Osteoblast (primary cell): ENCODE data around the gene DNAJB13. TPM values are rescaled to one million over a fixed set of nuclear protein-coding genes. Genes with fewer than 3 reads are reported as not detected.

Experiments
- DNase-seq: peaks from one replicate; pipeline ENCODE4 v3.0.0; 2011; ENCODE audit warnings: low spot score, mixed read lengths; ENCODE audit not compliant: insufficient read length; ENCODE audit errors: missing footprints
- H2AFZ ChIP-seq: 2 replicates; pipeline ENCODE4 v1.6.0; 2011; ENCODE audit warnings: mild to moderate bottlenecking, low read length
- H3K27ac ChIP-seq: 2 replicates; pipeline ENCODE4 v1.5.1; 2011; ENCODE audit warnings: mild to moderate bottlenecking, low read depth, low read length, moderate library complexity
- H3K27me3 ChIP-seq: 2 replicates; pipeline ENCODE4 v1.6.0; 2012; ENCODE audit warnings: mild to moderate bottlenecking, control low read depth, inconsistent platforms, low read length, moderate library complexity; ENCODE audit not compliant: insufficient read depth
- H3K36me3 ChIP-seq: 2 replicates; pipeline ENCODE4 v1.5.1; 2011; ENCODE audit warnings: mild to moderate bottlenecking, low read length, control low read depth, moderate library complexity; ENCODE audit not compliant: insufficient read depth
- H3K4me1 ChIP-seq: 2 replicates; pipeline ENCODE4 v1.5.1; 2011; ENCODE audit warnings: mild to moderate bottlenecking, low read length, control low read depth, moderate library complexity; ENCODE audit not compliant: insufficient read depth
- H3K4me2 ChIP-seq: 2 replicates; pipeline ENCODE4 v1.6.0; 2011; ENCODE audit warnings: mild to moderate bottlenecking, low read length; ENCODE audit not compliant: insufficient read depth
- H3K4me3 ChIP-seq: fragments of 200-600 bp; sonication (generic); 3 replicates; pipeline ENCODE4 v1.5.1; 2012; ENCODE audit warnings: mild to moderate bottlenecking, low read length, inconsistent platforms; ENCODE audit not compliant: insufficient read depth
- H3K79me2 ChIP-seq: 2 replicates; pipeline ENCODE4 v1.6.0; 2012; ENCODE audit warnings: mild to moderate bottlenecking, low read length, control low read depth, inconsistent platforms; ENCODE audit not compliant: insufficient read depth
- H3K9me3 ChIP-seq: 2 replicates; pipeline ENCODE4 v1.5.1; 2011; ENCODE audit warnings: low read depth, low read length, control low read depth
- H4K20me1 ChIP-seq: 2 replicates; pipeline ENCODE4 v1.6.0; 2012; ENCODE audit warnings: mild to moderate bottlenecking, low read length, control low read depth; ENCODE audit not compliant: insufficient read depth
- total RNA-seq: library from RNA; depleted of rRNA; stranded (reverse); fragments of >200 nt; gene quantifications from 2 replicates; pipeline ENCODE4 v1.2.3, GENCODE V29; 2012
- TF ChIP-seq, protein P1 (sequence below): IDR thresholded peaks from 2 replicates; pipeline ENCODE4 v1.5.1; 2011; ENCODE audit warnings: mild to moderate bottlenecking, low read depth, low read length, moderate library complexity; ENCODE audit errors: extremely low read depth

Gene DNAJB13
- total RNA-seq, 1 donor, result not detected

DNA sequence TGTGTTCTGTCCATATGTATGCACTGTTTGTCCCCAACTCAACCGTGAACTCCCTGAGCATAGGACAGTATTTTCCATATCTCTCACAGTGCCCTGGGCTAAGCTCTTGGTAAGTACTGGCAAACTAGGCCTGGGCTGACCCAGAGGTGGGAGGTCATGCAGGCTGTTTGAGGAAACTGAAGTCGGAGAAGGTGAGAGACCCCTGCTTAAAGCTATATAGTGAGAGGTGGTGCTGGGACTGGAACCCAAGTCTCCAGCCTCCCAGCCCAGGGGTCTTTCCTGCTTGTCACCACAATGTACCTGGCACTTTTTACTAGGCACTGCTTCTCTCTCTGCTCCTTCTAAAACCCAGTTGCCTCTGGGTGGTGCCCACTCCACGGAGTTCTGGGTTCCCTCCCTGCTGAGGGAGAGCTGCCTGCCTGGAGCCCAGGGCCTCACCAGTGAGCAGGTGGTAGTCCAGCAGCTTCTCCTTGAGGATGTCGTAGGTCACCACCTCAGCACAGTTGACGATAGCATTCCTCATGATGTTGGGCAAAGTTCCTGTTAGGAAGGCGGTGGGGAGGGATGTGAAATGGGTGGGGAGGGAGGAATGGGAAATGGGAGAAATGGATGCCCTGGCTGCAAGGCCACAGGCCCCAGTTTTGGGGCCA lies 53.3 kb downstream of the DNAJB13 start:
- Histone ChIP-seq H3K36me3 (no peaks in the 10 kb centered on the region), H3K27ac (no peak overlapping the region), H4K20me1 (no peaks in the 10 kb centered on the region), H3K27me3 (no peaks in the 10 kb centered on the region), H2AFZ (no peak overlapping the region), H3K4me1 (no peaks in the 10 kb centered on the region), H3K79me2 (no peaks in the 10 kb centered on the region), H3K4me3 (no peak overlapping the region), H3K9me3 (no peaks in the 10 kb centered on the region), H3K4me2 (no peak overlapping the region)
- TF ChIP-seq, protein P1, sequence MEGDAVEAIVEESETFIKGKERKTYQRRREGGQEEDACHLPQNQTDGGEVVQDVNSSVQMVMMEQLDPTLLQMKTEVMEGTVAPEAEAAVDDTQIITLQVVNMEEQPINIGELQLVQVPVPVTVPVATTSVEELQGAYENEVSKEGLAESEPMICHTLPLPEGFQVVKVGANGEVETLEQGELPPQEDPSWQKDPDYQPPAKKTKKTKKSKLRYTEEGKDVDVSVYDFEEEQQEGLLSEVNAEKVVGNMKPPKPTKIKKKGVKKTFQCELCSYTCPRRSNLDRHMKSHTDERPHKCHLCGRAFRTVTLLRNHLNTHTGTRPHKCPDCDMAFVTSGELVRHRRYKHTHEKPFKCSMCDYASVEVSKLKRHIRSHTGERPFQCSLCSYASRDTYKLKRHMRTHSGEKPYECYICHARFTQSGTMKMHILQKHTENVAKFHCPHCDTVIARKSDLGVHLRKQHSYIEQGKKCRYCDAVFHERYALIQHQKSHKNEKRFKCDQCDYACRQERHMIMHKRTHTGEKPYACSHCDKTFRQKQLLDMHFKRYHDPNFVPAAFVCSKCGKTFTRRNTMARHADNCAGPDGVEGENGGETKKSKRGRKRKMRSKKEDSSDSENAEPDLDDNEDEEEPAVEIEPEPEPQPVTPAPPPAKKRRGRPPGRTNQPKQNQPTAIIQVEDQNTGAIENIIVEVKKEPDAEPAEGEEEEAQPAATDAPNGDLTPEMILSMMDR, result no peak
- no peak for DNase-seq

DNA sequence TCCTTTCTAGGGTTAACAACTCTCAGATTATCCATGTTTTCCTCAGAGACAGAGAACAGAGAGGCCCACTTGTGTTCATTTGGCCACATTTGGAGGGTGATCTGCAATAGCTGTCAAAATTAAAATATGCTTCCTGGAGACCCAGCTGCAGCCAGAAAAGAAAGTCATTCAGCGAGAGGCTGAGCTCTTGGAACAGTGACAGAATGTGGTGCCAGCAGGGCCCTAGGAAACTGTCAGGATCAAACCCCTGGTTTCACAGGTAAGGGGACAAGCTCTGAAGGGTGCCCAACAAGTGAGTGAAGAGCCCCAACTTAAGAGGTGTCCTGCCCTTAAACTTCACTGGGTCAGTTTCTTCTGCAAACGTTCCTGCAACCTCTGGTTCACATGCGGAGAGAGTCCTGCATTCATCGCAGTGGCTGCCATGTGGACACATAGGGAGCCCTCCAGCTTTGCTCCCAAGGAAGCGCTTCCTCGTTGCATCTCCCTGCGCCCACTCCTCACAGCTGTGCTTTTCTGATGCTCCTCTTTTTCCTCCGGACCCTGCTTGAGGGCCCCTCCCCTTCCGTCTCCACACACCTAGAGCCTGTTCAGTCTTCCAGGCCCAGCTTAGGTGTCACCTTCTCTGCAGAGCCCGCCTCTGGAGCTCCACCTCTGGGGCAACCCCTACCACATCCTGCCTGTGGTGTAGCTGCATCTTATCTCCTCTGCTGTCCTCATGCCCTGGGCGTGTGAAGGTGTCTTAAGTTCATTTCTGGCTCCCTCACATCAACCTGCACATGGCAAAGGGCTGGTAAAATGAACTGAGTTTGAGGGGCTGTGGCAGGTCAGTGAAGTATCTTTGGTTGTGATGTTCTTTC lies 54.2 kb downstream of the DNAJB13 start:
- TF ChIP-seq, protein P1, result no peak
- H3K9me3 ChIP-seq, result no peaks in the 10 kb centered on the region
- no peak for DNase-seq
- no peaks in the 10 kb centered on the region for H3K36me3 ChIP-seq
- H3K79me2 ChIP-seq, result no peaks in the 10 kb centered on the region
- no peaks in the 10 kb centered on the region for H3K27me3 ChIP-seq
- H3K4me2 ChIP-seq, result no peak overlapping the region
- H2AFZ ChIP-seq, result no peak overlapping the region
- no peaks in the 10 kb centered on the region for H4K20me1 ChIP-seq
- no peak overlapping the region for H3K27ac ChIP-seq
- H3K4me1 ChIP-seq, result no peaks in the 10 kb centered on the region
- no peak overlapping the region for H3K4me3 ChIP-seq

DNA sequence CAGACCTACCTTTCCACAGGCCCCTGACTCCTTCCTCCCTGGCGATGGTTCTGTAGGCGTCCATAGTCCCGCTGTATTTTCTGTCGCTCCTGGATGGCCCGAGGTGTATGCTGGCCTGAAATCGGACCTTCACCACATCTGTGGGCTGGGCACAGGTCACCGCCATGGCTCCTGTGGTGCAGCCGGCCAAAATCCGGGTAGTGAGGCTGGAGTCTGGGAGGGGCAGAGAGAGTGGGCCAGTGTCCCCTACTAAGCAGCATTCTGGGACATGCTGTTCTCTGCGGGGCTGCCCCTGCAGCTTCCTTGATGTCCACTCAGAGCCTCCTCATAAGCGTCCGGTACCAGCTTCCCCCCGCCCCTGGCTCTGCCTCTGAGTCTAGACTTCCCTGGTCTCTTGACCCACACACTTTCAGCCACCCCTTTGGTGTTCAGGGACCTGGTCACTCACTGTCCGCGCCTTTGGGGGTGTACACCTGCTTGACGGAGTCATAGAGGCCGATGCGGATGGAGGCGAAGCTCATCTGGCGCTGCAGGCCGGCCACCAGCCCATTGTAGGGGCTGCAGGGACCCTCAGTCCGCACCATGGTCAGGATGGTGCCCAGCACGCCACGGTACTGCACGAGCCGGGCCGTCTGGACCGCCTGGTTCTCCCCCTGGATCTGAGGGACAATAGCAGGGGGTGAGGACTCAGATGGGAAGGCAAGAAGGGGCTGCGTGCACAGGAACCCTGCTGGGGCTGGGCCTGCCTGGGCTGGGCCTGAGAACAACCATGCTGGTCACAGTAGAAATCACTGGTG lies 55.1 kb downstream of the DNAJB13 start:
- DNase-seq, result no peak
- H3K4me3 ChIP-seq, result no peak overlapping the region
- no peaks in the 10 kb centered on the region for H3K9me3 ChIP-seq
- H3K79me2 ChIP-seq, result no peaks in the 10 kb centered on the region
- H3K36me3 ChIP-seq, result no peaks in the 10 kb centered on the region
- no peaks in the 10 kb centered on the region for H3K4me1 ChIP-seq
- no peak overlapping the region for H2AFZ ChIP-seq
- no peaks in the 10 kb centered on the region for H4K20me1 ChIP-seq
- H3K27ac ChIP-seq, result no peak overlapping the region
- no peak overlapping the region for H3K4me2 ChIP-seq
- TF ChIP-seq, protein P1, result no peak
- no peaks in the 10 kb centered on the region for H3K27me3 ChIP-seq
